Epithelial cell of proximal tubule (primary cell): ENCODE measurements around the gene R3HDM4. TPM values are rescaled to one million over a fixed set of nuclear protein-coding genes. Genes with fewer than 3 reads are reported as not detected.

Source experiments
- DNase-seq: peaks from one replicate; pipeline ENCODE4 v3.0.0-alpha.2; 2011; ENCODE audit warnings: low read depth
- H3K4me3 ChIP-seq: 2 replicates; pipeline ENCODE4 v1.5.1; 2011; ENCODE audit warnings: low read depth, mild to moderate bottlenecking, low read length
- total RNA-seq: library from RNA; depleted of rRNA; stranded (reverse); fragments of >200 nt; gene quantifications from 2 replicates; pipeline ENCODE4 v1.2.3, GENCODE V29; 2015
- TF ChIP-seq, protein P1 (sequence below): conservative IDR thresholded peaks from 2 replicates; pipeline ENCODE4 v1.5.1; 2012; ENCODE audit warnings: low read depth, mild to moderate bottlenecking, low read length

The R3HDM4 gene
- total RNA-seq, 1 donor from 2014 or later = 49.8 TPM

DNA sequence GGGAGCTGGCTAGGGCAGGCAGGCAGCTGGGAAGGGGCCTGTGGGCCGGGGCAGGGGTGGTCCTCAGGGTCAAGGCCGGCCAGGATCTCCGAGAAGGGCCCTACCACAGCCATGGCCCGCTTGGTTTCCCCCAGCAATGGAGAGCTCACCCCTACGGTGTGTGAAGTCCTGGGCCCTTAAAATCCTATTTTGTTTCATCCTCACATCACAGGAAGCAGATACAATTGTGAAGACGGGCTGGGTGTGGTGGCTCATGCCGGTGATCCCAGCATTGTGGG is 11.0 kb downstream of the R3HDM4 start:
- no peak overlapping the region for H3K4me3 ChIP-seq
- no peak for DNase-seq
- TF ChIP-seq, protein P1, sequence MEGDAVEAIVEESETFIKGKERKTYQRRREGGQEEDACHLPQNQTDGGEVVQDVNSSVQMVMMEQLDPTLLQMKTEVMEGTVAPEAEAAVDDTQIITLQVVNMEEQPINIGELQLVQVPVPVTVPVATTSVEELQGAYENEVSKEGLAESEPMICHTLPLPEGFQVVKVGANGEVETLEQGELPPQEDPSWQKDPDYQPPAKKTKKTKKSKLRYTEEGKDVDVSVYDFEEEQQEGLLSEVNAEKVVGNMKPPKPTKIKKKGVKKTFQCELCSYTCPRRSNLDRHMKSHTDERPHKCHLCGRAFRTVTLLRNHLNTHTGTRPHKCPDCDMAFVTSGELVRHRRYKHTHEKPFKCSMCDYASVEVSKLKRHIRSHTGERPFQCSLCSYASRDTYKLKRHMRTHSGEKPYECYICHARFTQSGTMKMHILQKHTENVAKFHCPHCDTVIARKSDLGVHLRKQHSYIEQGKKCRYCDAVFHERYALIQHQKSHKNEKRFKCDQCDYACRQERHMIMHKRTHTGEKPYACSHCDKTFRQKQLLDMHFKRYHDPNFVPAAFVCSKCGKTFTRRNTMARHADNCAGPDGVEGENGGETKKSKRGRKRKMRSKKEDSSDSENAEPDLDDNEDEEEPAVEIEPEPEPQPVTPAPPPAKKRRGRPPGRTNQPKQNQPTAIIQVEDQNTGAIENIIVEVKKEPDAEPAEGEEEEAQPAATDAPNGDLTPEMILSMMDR = no peak

DNA sequence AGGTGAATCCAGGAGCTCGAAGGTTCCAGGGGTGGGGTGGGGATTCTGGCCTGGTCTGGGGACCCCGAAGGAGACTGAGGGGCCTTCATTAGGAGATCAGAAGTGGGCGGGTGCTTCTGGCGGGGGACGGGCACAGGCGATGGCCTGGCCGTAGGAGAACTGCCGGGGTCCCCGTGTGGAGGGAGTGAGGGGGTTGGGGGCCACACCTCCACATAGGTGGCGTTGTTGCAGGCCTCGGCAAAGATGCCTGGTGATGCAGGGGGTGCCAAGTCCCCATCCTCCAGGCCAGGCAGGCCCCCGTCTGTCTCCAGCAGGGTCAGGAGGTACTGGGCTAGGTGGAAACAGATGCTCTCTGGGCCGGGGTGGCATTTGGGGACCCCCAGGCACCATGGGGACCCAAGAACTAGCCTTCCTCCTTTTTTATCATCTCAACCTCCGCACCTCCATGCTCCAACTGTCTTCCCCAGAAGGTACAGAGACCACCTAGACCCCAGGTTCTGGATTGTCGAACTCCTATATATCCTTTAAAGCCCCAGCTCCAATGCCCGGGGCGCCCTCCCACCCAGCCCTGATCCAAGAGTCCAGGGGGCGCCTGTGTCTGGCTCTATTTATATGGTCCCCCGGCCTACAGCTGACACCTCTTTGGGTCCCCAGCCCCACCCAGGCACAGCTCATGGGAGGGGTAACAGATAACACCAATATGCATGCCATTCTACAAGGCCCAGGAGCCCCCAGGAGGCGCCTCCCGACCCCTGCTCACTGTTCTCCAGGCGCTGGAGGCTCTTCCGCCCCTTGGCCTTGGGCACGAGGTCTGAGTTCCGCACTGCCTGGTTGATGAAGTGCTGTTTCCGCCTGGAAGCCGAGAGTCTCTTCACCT is 11.6 kb downstream of the R3HDM4 start:
- TF ChIP-seq, protein P1 = no peak
- no peak overlapping the region for H3K4me3 ChIP-seq
- DNase-seq = no peak

DNA sequence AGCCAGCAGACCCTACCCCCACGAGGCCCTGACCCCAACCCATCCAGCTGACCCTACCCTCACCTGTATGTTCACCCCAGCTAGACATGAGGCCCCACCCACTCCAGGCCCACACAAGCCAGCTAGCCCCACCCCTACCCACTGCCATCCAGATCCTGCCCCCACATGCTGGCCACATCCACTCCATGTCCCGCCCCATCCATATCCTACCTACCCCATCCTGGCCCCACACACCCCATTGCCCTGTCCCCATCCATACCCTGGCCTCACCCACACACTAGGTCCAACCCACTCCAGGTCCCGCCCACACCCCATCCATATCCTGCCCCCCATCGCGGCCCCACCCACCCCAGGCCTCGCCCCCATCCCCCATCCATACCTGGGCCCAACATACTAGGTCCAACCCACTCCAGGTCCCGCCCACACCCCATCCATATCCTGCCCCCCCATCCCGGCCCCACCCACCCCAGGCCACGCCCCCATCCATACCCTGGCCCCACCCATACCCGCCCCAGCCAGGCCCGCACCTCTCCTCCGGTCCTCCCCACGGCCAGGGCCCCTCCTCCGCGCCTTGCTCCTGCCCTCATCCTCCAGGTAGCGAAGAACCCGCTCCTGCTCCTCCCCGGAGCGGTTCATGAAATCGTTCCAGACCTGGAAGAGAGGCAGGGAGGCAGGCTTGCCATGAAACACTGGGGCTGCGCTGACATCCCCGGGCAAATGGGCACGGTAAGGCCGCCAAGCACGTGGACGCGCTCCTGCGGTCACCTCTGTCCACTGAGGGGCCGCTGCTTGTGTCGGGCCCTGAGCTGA is 12.5 kb downstream of the R3HDM4 start:
- TF ChIP-seq, protein P1 = no peak
- H3K4me3 ChIP-seq = no peak overlapping the region
- no peak for DNase-seq

DNA sequence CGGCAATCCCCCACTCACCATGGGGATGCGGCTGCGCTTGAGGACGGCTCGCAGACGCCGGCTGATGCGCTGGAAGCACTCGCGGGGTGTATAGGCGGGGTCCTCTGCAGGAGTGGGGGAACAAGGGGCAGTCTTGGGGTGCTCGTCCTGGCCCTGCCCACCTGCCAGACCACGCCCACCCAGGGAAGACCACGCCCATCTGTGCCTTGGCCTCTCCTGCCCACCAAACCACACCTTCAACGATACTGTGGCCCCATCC is 13.0 kb downstream of the R3HDM4 start:
- no peak for DNase-seq
- TF ChIP-seq, protein P1 = no peak
- no peak overlapping the region for H3K4me3 ChIP-seq

DNA sequence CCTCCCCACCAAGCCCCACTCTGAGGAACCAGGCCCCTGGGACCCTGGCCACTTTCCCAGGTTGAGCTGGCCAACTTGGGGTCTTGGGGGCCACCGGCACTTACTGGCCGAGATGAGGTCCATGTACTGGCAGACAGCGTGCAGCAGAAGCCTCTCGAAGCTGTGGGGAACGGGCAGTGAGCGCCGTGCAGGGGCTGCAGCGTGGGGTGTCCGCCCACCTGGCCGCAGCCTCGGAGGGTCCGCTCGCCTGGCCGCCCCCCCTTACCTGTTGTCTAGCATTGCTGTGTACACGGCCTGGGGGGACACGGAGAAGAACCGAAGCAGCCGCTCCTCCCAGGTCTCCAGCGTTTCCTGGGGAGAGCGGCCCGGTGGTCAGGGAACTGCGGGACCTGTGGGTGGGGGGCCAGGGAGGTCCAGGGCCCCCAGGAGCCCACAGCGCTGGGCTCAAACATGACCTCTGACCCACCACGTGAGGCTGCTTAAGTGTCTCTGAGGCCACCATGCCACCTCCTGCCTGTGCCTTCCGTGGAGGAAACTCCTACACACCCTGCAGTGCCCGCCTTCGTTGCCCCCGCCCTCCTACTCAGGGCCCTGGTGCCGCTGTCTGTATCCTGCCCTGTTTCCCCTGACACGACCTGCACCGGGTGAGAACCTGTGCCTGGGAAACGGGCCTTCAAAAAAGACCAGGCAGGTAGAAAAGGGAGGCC is 13.5 kb downstream of the R3HDM4 start:
- TF ChIP-seq, protein P1 = no peak
- H3K4me3 ChIP-seq = no peak overlapping the region

DNA sequence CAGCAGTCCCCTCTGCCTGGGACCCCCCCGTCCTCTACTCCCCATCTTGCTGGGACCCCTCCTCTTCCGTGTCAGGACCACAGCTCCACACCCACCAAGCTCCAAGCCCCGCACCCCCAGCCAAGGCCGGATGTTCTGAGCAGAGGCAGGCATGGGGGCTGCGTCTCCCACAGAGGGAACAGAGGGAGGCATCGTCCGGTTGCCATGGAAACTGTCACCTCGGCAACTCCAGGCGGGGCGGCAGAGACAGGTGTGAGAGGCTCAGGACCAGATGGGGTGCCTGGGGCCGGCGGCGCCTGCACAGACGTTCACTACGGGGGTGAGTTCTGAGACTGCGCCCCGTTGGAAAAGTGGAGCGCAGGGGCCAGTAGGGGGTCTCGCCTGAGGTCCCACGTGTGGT is 14.4 kb downstream of the R3HDM4 start:
- DNase-seq = no peak
- no peak overlapping the region for H3K4me3 ChIP-seq
- TF ChIP-seq, protein P1 = no peak

More for the DNA sequence above, 13.5 kb downstream of the R3HDM4 start:
- no peak for DNase-seq
